Calu3 (cell line): ENCODE measurements around the gene GPLD1. TPM values are rescaled to one million over a fixed set of nuclear protein-coding genes. Genes with fewer than 3 reads are reported as not detected.

Experiments used
- BruUV-seq: library from RNA; stranded (reverse); fragments of 400-500 nt; replicated peaks from 2 replicates; lab custom pipeline; 2021; lab: Mats Ljungman, UMichigan
- CTCF ChIA-PET: fragments of 300-600 bp; sonication (Branson Sonifier 250); formaldehyde crosslinking; loops from one replicate; lab custom pipeline; 2022; ENCODE audit warnings: antibody characterized with exemption; lab: Charles Lee
- DNase-seq: peaks from one replicate; pipeline ENCODE4 v3.0.0; 2022
- H3K27ac Mint-ChIP-seq: one replicate; pipeline ENCODE4 v1.8.0; 2022; ENCODE audit warnings: mixed read lengths; ENCODE audit not compliant: unreplicated experiment
- H3K27me3 Mint-ChIP-seq: one replicate; pipeline ENCODE4 v1.8.0; 2022; ENCODE audit warnings: mixed read lengths; ENCODE audit not compliant: unreplicated experiment
- H3K36me3 Mint-ChIP-seq: one replicate; pipeline ENCODE4 v1.8.0; 2022; ENCODE audit warnings: mild to moderate bottlenecking, moderate library complexity, mixed read lengths; ENCODE audit not compliant: insufficient read depth, unreplicated experiment
- H3K4me1 Mint-ChIP-seq: one replicate; pipeline ENCODE4 v1.8.0; 2022; ENCODE audit warnings: mild to moderate bottlenecking, low read depth, mixed read lengths; ENCODE audit not compliant: unreplicated experiment
- H3K4me3 Mint-ChIP-seq: one replicate; pipeline ENCODE4 v1.8.0; 2022; ENCODE audit warnings: mild to moderate bottlenecking, low read depth, moderate library complexity, mixed read lengths; ENCODE audit not compliant: unreplicated experiment
- H3K9me3 Mint-ChIP-seq: one replicate; pipeline ENCODE4 v1.8.0; 2022; ENCODE audit warnings: low read depth, mixed read lengths; ENCODE audit not compliant: unreplicated experiment
- intact Hi-C: fragments of 100-400 bp; cut with micrococcal nuclease; formaldehyde crosslinking; loops from one replicate; pipeline ENCODE4 v1.10.0; 2022; ENCODE audit not compliant: unreplicated experiment
- total RNA-seq: library from RNA; stranded (reverse); gene quantifications from 2 replicates; pipeline ENCODE4 v1.2.3, GENCODE V29; 2022
- TF ChIP-seq, protein P1 (sequence below): fragments of 200-600 bp; IDR thresholded peaks from one replicate; pipeline ENCODE4 v1.8.0; 2022; ENCODE audit warnings: antibody characterized with exemption; ENCODE audit not compliant: unreplicated experiment

The GPLD1 gene
- total RNA-seq, 1 experiment from 2014 or later: 3.5 TPM

DNA sequence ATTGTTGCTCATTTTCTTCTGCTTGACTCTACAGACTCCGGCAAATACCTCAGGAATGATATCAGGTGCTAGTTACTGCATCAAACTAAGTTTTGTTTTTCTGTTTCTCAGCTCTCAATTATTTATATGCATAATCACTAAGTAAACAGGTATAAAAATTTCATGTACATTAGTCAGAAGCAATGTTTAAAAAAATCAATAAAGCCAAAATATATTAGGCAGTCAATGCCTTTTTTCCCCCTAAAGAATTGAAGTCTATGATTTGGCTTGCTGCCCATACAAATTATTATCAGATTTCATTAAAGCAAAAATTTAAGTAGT lies 107.2 kb downstream of the GPLD1 start:
- DNase-seq: no peak
- TF ChIP-seq, protein P1, sequence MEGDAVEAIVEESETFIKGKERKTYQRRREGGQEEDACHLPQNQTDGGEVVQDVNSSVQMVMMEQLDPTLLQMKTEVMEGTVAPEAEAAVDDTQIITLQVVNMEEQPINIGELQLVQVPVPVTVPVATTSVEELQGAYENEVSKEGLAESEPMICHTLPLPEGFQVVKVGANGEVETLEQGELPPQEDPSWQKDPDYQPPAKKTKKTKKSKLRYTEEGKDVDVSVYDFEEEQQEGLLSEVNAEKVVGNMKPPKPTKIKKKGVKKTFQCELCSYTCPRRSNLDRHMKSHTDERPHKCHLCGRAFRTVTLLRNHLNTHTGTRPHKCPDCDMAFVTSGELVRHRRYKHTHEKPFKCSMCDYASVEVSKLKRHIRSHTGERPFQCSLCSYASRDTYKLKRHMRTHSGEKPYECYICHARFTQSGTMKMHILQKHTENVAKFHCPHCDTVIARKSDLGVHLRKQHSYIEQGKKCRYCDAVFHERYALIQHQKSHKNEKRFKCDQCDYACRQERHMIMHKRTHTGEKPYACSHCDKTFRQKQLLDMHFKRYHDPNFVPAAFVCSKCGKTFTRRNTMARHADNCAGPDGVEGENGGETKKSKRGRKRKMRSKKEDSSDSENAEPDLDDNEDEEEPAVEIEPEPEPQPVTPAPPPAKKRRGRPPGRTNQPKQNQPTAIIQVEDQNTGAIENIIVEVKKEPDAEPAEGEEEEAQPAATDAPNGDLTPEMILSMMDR: no peak
- CTCF ChIA-PET: interaction anchor here (1.0 to 1.6 kb wide), 4 partner anchors 20 to 99 kb away, joined by 5 to 8 read pairs (median 6); partner anchors contain the start of gene MRS2

DNA sequence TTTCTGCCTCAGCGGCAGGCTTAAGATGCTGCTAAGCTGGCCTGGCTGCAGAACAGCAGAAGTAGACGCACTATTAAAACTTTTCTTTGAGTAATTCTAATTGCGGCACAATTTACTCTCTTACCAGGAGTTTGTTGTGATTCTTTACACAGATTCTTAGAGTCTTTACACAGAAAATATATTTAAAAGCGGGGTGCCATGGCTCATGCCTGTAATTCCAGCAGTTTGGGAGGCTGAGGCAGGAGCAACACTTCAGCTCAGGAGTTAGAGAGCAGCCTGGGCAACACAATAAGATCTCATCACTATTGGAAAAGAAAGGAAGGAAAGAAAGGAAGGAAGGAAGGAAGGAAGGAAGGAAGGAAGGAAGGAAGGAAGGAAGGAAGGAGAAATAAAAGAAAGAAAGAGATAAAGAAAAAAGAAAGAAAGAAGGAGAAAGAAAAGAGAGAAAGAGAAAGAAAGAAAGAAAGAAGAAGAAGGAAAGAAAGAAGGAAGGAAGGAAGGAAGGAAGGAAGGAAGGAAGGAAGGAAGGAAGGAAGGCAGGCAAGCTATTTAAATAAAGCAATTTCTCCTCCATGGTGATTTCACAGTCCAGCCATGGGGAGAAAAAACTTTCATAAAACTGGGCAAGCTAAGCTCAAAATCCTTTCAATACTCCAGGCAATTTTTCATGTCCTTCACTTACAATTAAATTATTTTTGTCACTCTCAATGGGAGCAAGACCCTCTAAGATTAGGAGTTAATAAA lies 107.7 kb downstream of the GPLD1 start:
- intact Hi-C loops: loop anchor here (1.0 kb wide), 1 partner anchor 21 kb away; no protein-coding TSS in a partner anchor
- peak overlapping the region; percentile 35 for H3K4me3 Mint-ChIP-seq
- H3K9me3 Mint-ChIP-seq: peaks cover 3% of the 10 kb centered on the region
- peaks cover 29% of the 10 kb centered on the region for H3K36me3 Mint-ChIP-seq
- CTCF ChIA-PET: interaction anchor here (1.0 to 1.6 kb wide), 4 partner anchors 21 to 98 kb away, joined by 5 to 8 read pairs (median 6); partner anchors contain the start of gene MRS2
- TF ChIP-seq, protein P1: no peak
- no peaks in the 10 kb centered on the region for H3K27me3 Mint-ChIP-seq
- DNase-seq: no peak
- no TSS peak for BruUV-seq
- peaks cover 62% of the 10 kb centered on the region for H3K4me1 Mint-ChIP-seq
- H3K27ac Mint-ChIP-seq: peak overlapping the region; percentile 85

More for the DNA sequence above, 107.2 kb downstream of the GPLD1 start:
- H3K9me3 Mint-ChIP-seq: peaks cover 3% of the 10 kb centered on the region
- intact Hi-C loops: loop anchor here (1.0 kb wide), 1 partner anchor 22 kb away; no protein-coding TSS in a partner anchor
- peaks cover 29% of the 10 kb centered on the region for H3K36me3 Mint-ChIP-seq
- peaks cover 65% of the 10 kb centered on the region for H3K4me1 Mint-ChIP-seq
- no TSS peak for BruUV-seq
- peak overlapping the region; percentile 85 for H3K27ac Mint-ChIP-seq
- H3K4me3 Mint-ChIP-seq: peak overlapping the region; percentile 35
- no peaks in the 10 kb centered on the region for H3K27me3 Mint-ChIP-seq

DNA sequence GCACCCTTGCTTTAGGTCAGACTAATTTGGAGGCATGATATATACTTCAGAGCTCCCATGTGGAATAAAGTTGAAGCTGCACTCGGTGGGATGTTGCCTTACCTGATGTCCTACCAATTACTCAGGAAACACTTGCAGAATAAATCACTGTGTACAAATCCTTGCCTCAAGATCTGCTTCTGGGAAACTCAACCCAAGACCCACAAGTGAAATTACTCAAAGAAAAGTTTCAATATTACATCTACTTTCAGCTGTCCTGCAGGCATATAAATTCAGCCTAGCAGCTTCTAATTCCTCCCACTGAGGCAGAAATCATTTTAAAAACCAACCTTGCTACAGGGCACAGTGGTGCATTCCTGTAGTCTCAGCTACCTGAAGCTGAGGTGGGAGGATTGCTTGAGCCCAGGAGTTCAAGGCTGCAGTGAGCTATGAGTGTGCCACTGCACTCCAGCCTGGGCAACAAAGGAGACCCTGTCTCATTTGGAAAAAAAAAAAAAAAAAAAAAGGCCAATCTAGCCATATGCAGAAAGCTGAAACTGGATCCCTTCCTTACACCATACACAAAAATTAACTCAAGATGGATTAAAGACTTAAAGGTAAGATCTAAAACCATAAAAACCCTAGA lies 110.8 kb downstream of the GPLD1 start:
- Mint-ChIP-seq H3K27me3 (no peaks in the 10 kb centered on the region), H3K27ac (no peak overlapping the region), H3K4me3 (no peak overlapping the region), H3K4me1 (peaks cover 42% of the 10 kb centered on the region), H3K9me3 (peaks cover under 1% of the 10 kb centered on the region), H3K36me3 (peaks cover 17% of the 10 kb centered on the region)
- TF ChIP-seq, protein P1: no peak
- no peak for DNase-seq
- no TSS peak for BruUV-seq
- CTCF ChIA-PET: interaction anchor here (0.7 to 0.8 kb wide), 3 partner anchors 10 to 206 kb away, joined by 3 to 7 read pairs (median 3); no protein-coding TSS in a partner anchor
- intact Hi-C loops: no loop called here

Other genes starting within 250 kb of the GPLD1 start
- 80.4 and 91.8 TPM in 2 replicates for gene DCDC2, start 131.5 kb downstream of the GPLD1 start, total RNA-seq
- 56.0 and 56.7 TPM in 2 replicates for gene MRS2, start 86.6 kb downstream of the GPLD1 start, total RNA-seq
- 22.2 and 23.2 TPM in 2 replicates for gene ALDH5A1, start 5.4 kb upstream of the GPLD1 start, total RNA-seq
- gene KIAA0319, start 156.6 kb upstream of the GPLD1 start, total RNA-seq: 4.3 and 4.5 TPM in 2 replicates
- 71.7 and 72.9 TPM in 2 replicates for gene TDP2, start 177.3 kb upstream of the GPLD1 start, total RNA-seq
- 74.5 and 78.9 TPM in 2 replicates for gene ACOT13, start 177.5 kb upstream of the GPLD1 start, total RNA-seq
- 334 and 370 TPM in 2 replicates for gene C6orf62, start 229.6 kb upstream of the GPLD1 start, total RNA-seq